Cardiac fibroblast (primary cell): ENCODE data around the gene SMIM24.

Experiments
- DNase-seq, 2 donors: peaks; one replicate each; pipeline versions ENCODE4 v3.0.0 to v3.0.0-alpha.2; 2010; ENCODE audit warnings: low read depth in 2 of 2
- H3K4me3 ChIP-seq, 2 donors: replicated peaks in 1 of 2; 1 replicate in 1 of 2; 2 replicates in 1 of 2; pipeline ENCODE4 v1.5.1; 2011; ENCODE audit warnings: low read depth in 2 of 2, low read length in 2 of 2, mild to moderate bottlenecking in 2 of 2, moderate library complexity in 1 of 2
- TF ChIP-seq, protein P1 (sequence below): IDR thresholded peaks from one replicate; pipeline ENCODE4 v1.5.1; 2011; ENCODE audit warnings: low read depth, mild to moderate bottlenecking, low read length, inconsistent platforms

Gene SMIM24

DNA sequence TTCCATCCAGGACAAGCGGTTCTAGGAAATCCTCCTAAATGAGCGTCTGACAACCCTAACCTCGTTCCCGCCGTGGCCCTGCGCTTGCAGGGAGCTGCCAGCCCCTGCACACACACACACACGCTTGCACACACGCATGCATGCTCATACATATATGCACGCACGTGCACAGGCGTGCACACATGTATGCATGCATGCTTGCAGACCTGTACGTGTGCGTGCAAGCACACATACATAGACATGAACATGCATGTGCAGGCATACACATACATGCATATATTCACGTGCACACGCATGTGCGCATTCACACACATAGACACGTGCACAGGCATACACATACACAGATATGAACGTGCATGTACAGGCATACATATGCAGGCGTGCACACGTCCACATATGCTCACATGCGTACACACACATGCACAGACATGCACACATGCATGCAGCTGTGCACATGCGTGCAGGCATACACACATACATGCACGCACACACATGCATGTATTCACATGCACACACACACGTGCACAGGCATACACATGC, 35.6 kb downstream of the SMIM24 start:
- H3K4me3 ChIP-seq: no peak overlapping the region
- TF ChIP-seq, protein P1, sequence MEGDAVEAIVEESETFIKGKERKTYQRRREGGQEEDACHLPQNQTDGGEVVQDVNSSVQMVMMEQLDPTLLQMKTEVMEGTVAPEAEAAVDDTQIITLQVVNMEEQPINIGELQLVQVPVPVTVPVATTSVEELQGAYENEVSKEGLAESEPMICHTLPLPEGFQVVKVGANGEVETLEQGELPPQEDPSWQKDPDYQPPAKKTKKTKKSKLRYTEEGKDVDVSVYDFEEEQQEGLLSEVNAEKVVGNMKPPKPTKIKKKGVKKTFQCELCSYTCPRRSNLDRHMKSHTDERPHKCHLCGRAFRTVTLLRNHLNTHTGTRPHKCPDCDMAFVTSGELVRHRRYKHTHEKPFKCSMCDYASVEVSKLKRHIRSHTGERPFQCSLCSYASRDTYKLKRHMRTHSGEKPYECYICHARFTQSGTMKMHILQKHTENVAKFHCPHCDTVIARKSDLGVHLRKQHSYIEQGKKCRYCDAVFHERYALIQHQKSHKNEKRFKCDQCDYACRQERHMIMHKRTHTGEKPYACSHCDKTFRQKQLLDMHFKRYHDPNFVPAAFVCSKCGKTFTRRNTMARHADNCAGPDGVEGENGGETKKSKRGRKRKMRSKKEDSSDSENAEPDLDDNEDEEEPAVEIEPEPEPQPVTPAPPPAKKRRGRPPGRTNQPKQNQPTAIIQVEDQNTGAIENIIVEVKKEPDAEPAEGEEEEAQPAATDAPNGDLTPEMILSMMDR: no peak
- DNase-seq: no peak

DNA sequence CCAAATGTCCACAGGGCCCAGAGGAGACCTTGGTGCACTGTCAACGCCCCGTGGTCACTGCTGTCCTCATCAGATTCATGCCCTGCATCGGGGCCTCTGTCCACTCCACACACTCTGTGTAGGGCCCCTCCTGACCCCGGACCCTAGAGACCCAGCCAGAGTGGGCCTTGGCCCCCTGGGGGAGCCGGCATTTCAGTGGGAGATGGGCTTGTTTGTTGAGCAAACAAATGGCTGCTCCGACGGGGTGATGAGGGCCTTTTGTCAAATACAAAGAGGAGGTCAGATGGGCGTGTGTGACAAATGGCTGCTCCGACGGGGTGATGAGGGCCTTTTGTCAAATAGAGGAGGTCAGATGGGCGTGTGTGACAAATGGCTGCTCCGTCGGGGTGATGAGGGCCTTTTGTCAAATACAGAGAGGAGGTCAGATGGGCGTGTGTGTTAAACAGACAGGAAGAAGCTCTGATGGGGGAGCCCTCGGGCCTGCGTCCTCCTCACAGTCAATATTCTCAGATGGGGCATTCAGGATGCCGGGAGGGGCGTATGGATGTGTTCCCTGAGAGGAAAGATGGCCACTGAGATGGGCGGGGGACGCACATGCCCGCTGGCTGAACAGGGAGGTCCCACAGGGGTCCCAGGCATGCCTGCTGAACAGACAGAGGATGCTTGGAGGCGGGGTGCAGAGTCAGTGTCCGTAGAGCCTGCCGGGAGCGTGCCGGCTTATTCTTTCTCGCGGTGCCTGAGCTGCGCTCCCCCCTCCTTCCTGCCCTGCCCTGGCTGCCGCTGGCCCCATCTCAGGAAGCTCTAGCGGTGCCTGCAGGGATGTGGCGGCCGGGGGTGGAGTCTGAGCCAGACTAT, 36.3 kb downstream of the SMIM24 start:
- TF ChIP-seq, protein P1: no peak
- DNase-seq: peak; percentile 29 to 61
- H3K4me3 ChIP-seq: no peak overlapping the region

DNA sequence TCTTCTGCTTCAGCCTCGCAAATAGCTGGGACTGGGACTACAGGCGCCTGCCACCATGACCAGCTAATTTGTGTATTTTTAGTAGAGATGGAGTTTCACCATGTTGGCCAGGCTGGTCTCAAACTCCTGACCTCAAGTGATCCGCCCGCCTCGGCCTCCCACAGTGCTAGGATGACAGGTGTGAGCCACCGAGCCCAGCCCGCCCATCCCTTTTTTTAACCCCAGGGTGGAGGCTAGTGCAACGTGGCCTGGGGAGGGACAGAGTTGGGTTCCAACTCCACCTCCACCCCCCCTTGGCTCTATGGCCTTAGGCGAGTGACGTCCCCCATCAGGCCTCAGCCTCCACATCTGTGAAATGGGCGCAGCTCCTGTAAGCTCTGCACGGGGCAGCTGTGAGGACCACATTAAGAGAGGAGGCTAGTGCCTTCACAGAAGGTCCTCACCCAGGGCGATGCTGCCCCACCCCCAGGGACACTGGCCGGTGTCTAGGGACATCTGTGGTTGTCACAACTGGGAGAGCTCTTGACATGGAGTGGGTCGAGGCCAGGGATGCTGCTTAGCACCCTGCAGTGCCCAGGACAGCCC, 37.7 kb downstream of the SMIM24 start:
- TF ChIP-seq, protein P1: no peak
- H3K4me3 ChIP-seq: no peak overlapping the region
- DNase-seq: no peak

DNA sequence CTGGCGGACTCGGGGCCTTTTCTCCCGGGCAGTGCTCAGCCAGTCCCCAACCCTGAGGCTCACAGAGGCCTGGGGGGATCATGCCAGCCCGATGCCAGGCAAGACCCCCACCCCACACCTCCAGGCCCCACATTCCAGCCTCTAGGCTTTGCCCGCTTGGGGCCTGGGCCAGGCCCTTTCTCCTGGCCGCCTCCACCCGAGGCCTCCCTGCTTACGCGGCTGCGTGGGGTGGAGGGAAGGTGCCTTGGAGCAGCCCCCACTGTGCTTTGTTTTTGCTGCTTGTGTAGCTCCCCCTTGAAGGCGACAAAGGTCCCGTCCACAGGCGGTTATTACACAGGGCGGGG, 38.4 kb downstream of the SMIM24 start:
- no peak overlapping the region for H3K4me3 ChIP-seq
- DNase-seq: no peak
- TF ChIP-seq, protein P1: no peak

DNA sequence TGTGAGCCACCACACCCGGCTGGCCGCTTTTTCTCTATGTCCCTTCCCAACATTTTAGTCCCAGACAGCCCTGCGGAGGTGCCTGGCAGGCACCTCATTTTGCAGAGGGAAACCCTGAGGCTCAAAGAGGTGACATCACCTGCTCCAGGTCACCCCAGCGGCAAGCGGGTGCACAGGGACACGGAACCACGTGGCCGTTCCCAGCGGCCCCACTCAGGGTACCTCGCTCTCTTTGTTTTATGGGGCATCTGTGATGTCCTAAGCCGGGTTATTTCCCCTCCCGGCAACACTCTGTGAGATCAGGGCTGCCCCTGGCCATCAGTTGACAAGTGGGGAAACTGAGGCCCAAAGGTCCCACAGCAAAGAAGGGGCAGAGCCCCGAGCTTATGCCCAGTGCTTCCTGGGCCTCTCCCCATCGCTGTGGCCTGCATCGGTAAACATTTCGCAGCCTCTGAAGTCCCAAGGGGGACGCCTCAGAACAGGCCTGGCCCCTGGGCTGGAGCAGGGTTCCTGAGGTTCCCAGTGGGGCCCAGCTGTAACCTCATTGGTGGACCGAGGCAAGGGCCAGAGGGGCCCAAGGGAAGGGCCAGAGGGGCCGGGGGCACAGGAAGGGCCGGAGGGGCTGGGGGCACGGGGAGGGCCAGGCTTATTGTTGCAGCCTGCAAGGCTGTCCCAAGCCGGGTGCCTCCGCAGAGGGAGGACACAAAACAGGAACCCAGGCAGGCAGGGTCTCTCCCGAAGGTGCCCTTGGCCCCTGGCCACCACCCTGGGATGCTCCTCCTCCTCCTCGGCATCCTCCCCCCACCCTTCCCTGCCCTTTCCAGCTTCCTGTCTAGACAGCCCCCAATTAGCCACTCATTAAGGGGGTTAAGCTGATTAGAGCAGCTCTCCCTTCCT, 39.0 kb downstream of the SMIM24 start:
- no peak overlapping the region for H3K4me3 ChIP-seq
- DNase-seq: no peak
- TF ChIP-seq, protein P1: no peak

DNA sequence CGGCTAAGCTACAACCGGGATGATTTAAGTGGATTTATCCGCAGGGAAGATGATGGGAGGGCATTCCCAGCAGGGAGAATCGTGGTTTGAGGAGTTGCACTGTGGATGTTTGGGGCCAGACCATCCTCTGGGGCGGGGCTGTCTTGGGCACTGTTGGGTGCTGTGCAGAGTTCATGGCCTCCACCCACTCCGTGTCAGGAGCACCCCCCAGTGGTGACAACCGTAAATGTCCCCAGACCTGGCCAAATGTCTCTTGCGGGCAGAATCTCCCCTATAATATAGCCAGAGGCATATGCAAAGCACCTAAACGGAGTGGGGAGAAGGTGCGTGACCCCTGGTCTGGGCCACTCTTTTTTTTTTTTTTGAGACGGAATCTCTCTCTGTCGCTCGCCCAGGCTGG, 40.2 kb downstream of the SMIM24 start:
- TF ChIP-seq, protein P1: peak; percentile 62
- peak in 1 of 2 donors; percentile 43 for DNase-seq
- no peak overlapping the region for H3K4me3 ChIP-seq
